K562 (cell line): Measurements from ENCODE around the gene NFYC. TPM values are rescaled to one million over a fixed set of nuclear protein-coding genes. Genes with fewer than 3 reads are reported as not detected.

Experiments
- BRCA1 ChIP-seq, 2 experiments: fragments of 450-650 bp in 1 of 2; sonication (generic) in 1 of 2; formaldehyde crosslinking in 1 of 2; IDR thresholded peaks; 2 replicates each; pipeline versions ENCODE4 v1.5.0 to v1.6.1; 2017 to 2020; ENCODE audit warnings: mild to moderate bottlenecking in 1 of 2, missing genetic modification reagents in 1 of 2
- CBFA2T2 ChIP-seq: fragments of 450-650 bp; conservative IDR thresholded peaks from 2 replicates; pipeline ENCODE4 v1.6.1; 2017; ENCODE audit warnings: mild to moderate bottlenecking
- KDM2B ChIP-seq: fragments of 250-450 bp; sonication (Bioruptor Pico); IDR thresholded peaks from 2 replicates; pipeline ENCODE4 v1.8.0; 2021; ENCODE audit warnings: mild to moderate bottlenecking, moderate library complexity
- PHF20 ChIP-seq: fragments of 450-650 bp; IDR thresholded peaks from 2 replicates; pipeline ENCODE4 v1.6.1; 2018; ENCODE audit not compliant: partially characterized antibody
- POLR2AphosphoS5 ChIP-seq: IDR thresholded peaks from 2 replicates; pipeline ENCODE4 v1.6.1; 2011; ENCODE audit warnings: mild to moderate bottlenecking, low read depth, low read length, moderate library complexity; ENCODE audit not compliant: control insufficient read depth, insufficient read depth
- RAD51 ChIP-seq: fragments of 450-650 bp; IDR thresholded peaks from 2 replicates; pipeline ENCODE4 v1.7.1; 2016; ENCODE audit warnings: low read depth, mild to moderate bottlenecking, borderline replicate concordance
- RBM17 ChIP-seq: fragments of 200-400 bp; formaldehyde crosslinking; IDR thresholded peaks from 2 replicates; pipeline ENCODE4 v1.6.1; 2017; ENCODE audit warnings: low read depth, mild to moderate bottlenecking, low read length, borderline replicate concordance
- RBM22 ChIP-seq: fragments of 200-400 bp; formaldehyde crosslinking; IDR thresholded peaks from 2 replicates; pipeline ENCODE4 v1.6.1; 2018; ENCODE audit warnings: low read length, low read depth; ENCODE audit not compliant: poor library complexity, severe bottlenecking
- RBM39 ChIP-seq: fragments of 200-400 bp; formaldehyde crosslinking; optimal IDR thresholded peaks from 2 replicates; pipeline ENCODE3; 2018; ENCODE audit warnings: low read depth, low read length
- SRF ChIP-seq, 2 experiments: fragments of 250-450, 450-650 bp in 1 of 2; sonication (Bioruptor Pico) in 1 of 2; sonication (generic) in 1 of 2; formaldehyde crosslinking; IDR thresholded peaks; 2 replicates each; pipeline versions ENCODE4 v1.5.0 to v1.5.1; 2020 to 2022; ENCODE audit warnings: mild to moderate bottlenecking in 1 of 2, missing genetic modification reagents in 1 of 2
- ZNF717 ChIP-seq: fragments of 250-450 bp; sonication (Bioruptor Pico); IDR thresholded peaks from 2 replicates; pipeline ENCODE4 v1.5.0; 2021
- polyA plus RNA-seq, 8 experiments: library from polyadenylated mRNA; depleted of rRNA in 4 of 8; stranded (reverse) in 5 of 8; unstranded in 3 of 8; fragments of >200 nt; fragmentation: Nextera tagmentation in 2 of 8; fragmentation: Illumina TruSeq in 1 of 8; extraction: Ambion mirVana in 2 of 8; extraction: Trizol in 1 of 8; gene quantifications; 2 replicates each; pipeline versions ENCODE4 v1.2.1 to v1.2.3, GENCODE V29; 2011 to 2014; ENCODE audit warnings: inconsistent platforms in 1 of 8, missing spikeins in 1 of 8
- total RNA-seq, 7 experiments: library from RNA; depleted of rRNA in 6 of 7; stranded (reverse); fragments of >200 nt in 6 of 7; fragmentation: Illumina TruSeq in 2 of 7; extraction: Trizol in 2 of 7; gene quantifications; 2 replicates each; pipeline versions ENCODE4 v1.2.1 to v1.2.3, GENCODE V29; 2011 to 2021; ENCODE audit warnings: low replicate concordance in 1 of 7
- TF ChIP-seq, protein P1 (sequence below): fragments of 450-650 bp; IDR thresholded peaks from 2 replicates; pipeline ENCODE4 v1.6.1; 2014; ENCODE audit warnings: low read depth, mild to moderate bottlenecking, moderate library complexity, borderline replicate concordance
- TF ChIP-seq, protein P2 (sequence below): fragments of 250-450 bp; sonication (Bioruptor Pico); IDR thresholded peaks from 2 replicates; pipeline ENCODE4 v1.4.0; 2020; ENCODE audit warnings: mild to moderate bottlenecking, moderate library complexity
- TF ChIP-seq, protein P3 (sequence below): sonication (generic); formaldehyde crosslinking; IDR thresholded peaks from 2 replicates; pipeline ENCODE4 v1.8.0; 2023; ENCODE audit warnings: mild to moderate bottlenecking, missing genetic modification reagents
- TF ChIP-seq, protein P4 (sequence below): fragments of 450-650 bp; formaldehyde crosslinking; IDR thresholded peaks from 2 replicates; pipeline ENCODE4 v1.4.0; 2020; ENCODE audit warnings: mild to moderate bottlenecking, moderate library complexity
- TF ChIP-seq, protein P5 (sequence below): sonication (generic); formaldehyde crosslinking; IDR thresholded peaks from 2 replicates; pipeline ENCODE4 v1.9.0; 2022; ENCODE audit warnings: mild to moderate bottlenecking, missing genetic modification reagents

The NFYC gene
- total and polyA plus RNA-seq, 9 of the 15 experiments (the other 6 are each of a cell fraction or from before 2014, with no cell fraction given): 4.8 to 59.8 (median 41.1) TPM

DNA sequence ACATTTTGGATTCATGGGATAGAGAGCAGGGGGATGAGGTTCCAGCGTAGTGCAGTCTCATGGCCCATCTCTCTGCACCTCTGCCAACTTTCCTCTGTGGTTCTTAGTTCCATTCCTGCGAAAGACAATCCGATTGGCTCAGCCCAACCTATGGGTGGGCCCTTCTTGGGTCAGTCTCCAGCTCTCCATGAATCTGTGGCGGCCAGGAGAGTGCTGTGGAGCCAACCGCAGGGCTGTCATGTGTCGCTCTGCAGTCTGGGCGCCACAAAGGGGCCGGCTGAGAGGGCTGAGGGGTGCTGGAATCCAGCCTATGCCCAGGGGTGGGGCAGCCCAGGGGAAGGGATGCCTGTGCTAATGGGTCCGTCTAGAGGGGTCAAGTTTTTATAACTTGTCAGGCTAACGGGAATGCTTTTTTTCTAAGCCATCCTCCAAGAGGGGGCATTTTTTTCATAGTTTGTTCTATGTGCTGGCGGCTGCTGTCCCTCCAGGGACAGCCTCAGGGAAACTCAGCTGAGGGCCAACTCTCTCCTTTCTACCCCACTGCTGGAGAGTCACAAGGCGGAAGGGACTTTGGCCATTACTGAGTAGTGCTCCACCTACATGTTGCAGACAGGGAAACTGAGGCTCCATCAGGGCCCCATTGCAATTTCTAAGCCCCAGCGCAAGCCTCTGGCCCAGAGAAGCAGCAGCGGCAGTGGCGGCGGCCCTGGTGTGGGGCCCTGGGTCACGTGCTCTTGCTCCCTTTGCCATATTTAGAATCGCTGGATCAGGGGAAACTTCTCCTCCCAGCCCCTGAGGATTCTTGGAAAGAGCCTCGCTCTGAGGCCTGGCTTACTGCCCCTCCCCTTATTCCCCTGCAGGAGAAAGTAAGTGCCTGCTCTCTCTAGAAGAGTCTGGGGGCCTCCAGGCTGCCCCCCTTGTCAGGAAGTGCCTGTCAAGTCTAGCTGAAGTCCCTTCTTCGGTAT lies 115.5 kb downstream of the NFYC start (continued):
- TF ChIP-seq, protein P1, sequence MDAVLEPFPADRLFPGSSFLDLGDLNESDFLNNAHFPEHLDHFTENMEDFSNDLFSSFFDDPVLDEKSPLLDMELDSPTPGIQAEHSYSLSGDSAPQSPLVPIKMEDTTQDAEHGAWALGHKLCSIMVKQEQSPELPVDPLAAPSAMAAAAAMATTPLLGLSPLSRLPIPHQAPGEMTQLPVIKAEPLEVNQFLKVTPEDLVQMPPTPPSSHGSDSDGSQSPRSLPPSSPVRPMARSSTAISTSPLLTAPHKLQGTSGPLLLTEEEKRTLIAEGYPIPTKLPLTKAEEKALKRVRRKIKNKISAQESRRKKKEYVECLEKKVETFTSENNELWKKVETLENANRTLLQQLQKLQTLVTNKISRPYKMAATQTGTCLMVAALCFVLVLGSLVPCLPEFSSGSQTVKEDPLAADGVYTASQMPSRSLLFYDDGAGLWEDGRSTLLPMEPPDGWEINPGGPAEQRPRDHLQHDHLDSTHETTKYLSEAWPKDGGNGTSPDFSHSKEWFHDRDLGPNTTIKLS: peak; percentile 88; the same call in 1 of the 2 replicates
- TF ChIP-seq ZNF717 (CRISPR knock-in tag): no peak
- TF ChIP-seq, protein P2, sequence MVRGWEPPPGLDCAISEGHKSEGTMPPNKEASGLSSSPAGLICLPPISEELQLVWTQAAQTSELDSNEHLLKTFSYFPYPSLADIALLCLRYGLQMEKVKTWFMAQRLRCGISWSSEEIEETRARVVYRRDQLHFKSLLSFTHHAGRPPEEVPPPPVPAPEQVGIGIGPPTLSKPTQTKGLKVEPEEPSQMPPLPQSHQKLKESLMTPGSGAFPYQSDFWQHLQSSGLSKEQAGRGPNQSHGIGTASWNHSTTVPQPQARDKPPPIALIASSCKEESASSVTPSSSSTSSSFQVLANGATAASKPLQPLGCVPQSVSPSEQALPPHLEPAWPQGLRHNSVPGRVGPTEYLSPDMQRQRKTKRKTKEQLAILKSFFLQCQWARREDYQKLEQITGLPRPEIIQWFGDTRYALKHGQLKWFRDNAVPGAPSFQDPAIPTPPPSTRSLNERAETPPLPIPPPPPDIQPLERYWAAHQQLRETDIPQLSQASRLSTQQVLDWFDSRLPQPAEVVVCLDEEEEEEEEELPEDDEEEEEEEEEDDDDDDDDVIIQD: no peak
- no peak for TF ChIP-seq POLR2AphosphoS5
- TF ChIP-seq RBM22: no peak
- TF ChIP-seq, protein P3, sequence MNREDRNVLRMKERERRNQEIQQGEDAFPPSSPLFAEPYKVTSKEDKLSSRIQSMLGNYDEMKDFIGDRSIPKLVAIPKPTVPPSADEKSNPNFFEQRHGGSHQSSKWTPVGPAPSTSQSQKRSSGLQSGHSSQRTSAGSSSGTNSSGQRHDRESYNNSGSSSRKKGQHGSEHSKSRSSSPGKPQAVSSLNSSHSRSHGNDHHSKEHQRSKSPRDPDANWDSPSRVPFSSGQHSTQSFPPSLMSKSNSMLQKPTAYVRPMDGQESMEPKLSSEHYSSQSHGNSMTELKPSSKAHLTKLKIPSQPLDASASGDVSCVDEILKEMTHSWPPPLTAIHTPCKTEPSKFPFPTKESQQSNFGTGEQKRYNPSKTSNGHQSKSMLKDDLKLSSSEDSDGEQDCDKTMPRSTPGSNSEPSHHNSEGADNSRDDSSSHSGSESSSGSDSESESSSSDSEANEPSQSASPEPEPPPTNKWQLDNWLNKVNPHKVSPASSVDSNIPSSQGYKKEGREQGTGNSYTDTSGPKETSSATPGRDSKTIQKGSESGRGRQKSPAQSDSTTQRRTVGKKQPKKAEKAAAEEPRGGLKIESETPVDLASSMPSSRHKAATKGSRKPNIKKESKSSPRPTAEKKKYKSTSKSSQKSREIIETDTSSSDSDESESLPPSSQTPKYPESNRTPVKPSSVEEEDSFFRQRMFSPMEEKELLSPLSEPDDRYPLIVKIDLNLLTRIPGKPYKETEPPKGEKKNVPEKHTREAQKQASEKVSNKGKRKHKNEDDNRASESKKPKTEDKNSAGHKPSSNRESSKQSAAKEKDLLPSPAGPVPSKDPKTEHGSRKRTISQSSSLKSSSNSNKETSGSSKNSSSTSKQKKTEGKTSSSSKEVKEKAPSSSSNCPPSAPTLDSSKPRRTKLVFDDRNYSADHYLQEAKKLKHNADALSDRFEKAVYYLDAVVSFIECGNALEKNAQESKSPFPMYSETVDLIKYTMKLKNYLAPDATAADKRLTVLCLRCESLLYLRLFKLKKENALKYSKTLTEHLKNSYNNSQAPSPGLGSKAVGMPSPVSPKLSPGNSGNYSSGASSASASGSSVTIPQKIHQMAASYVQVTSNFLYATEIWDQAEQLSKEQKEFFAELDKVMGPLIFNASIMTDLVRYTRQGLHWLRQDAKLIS (CRISPR knock-in tag): no peak
- TF ChIP-seq RBM39: no peak
- TF ChIP-seq BRCA1 (IDR thresholded peaks at IDR 0.05): no peak
- TF ChIP-seq BRCA1 (CRISPR knock-in tag; IDR thresholded peaks at IDR 0.05): no peak
- TF ChIP-seq, protein P4, sequence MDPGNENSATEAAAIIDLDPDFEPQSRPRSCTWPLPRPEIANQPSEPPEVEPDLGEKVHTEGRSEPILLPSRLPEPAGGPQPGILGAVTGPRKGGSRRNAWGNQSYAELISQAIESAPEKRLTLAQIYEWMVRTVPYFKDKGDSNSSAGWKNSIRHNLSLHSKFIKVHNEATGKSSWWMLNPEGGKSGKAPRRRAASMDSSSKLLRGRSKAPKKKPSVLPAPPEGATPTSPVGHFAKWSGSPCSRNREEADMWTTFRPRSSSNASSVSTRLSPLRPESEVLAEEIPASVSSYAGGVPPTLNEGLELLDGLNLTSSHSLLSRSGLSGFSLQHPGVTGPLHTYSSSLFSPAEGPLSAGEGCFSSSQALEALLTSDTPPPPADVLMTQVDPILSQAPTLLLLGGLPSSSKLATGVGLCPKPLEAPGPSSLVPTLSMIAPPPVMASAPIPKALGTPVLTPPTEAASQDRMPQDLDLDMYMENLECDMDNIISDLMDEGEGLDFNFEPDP (CRISPR knock-in tag): no peak
- peak in 1 of 2 experiments; percentile 70; a peak in 1 of 4 replicates for TF ChIP-seq SRF (CRISPR knock-in tag; IDR thresholded peaks at IDR 0.05)
- TF ChIP-seq RAD51: peak; percentile 85
- no peak for TF ChIP-seq PHF20
- no peak for TF ChIP-seq KDM2B (CRISPR knock-in tag)
- no peak for TF ChIP-seq RBM17
- TF ChIP-seq CBFA2T2: peak; percentile 28
- TF ChIP-seq, protein P5, sequence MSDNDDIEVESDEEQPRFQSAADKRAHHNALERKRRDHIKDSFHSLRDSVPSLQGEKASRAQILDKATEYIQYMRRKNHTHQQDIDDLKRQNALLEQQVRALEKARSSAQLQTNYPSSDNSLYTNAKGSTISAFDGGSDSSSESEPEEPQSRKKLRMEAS: peak; percentile 23; the same call in 1 of the 2 replicates
